H7 (cell line): ENCODE measurements around the gene MAT1A. TPM values are rescaled to one million over a fixed set of nuclear protein-coding genes. Genes with fewer than 3 reads are reported as not detected.
"Not testable (repeated sequence)": the region's sequence is repeated elsewhere in the genome, so short reads cannot be mapped to it uniquely, and the experiment has no call there.

ENCODE experiments used
- DNase-seq: peaks from one replicate; pipeline ENCODE4 v3.0.0; 2012
- H3K27me3 ChIP-seq: 2 replicates; pipeline ENCODE4 v1.6.0; 2011; ENCODE audit warnings: mild to moderate bottlenecking, low read length; ENCODE audit not compliant: control insufficient read depth, insufficient read depth
- H3K36me3 ChIP-seq: replicated peaks from 2 replicates; pipeline ENCODE4 v1.5.1; 2011; ENCODE audit warnings: low read length; ENCODE audit not compliant: control insufficient read depth, insufficient read depth
- H3K4me3 ChIP-seq: 2 replicates; pipeline ENCODE4 v1.5.1; 2011; ENCODE audit warnings: low read depth, mild to moderate bottlenecking, control low read depth, low read length, moderate library complexity; ENCODE audit not compliant: insufficient read depth
- total RNA-seq: library from RNA; depleted of rRNA; stranded (reverse); fragments of >200 nt; shearing (Covaris generic); gene quantifications from 2 replicates; pipeline ENCODE4 v1.2.3, GENCODE V29; 2014

The MAT1A gene
- total RNA-seq, 1 experiment from 2014 or later = 0.07 TPM

DNA sequence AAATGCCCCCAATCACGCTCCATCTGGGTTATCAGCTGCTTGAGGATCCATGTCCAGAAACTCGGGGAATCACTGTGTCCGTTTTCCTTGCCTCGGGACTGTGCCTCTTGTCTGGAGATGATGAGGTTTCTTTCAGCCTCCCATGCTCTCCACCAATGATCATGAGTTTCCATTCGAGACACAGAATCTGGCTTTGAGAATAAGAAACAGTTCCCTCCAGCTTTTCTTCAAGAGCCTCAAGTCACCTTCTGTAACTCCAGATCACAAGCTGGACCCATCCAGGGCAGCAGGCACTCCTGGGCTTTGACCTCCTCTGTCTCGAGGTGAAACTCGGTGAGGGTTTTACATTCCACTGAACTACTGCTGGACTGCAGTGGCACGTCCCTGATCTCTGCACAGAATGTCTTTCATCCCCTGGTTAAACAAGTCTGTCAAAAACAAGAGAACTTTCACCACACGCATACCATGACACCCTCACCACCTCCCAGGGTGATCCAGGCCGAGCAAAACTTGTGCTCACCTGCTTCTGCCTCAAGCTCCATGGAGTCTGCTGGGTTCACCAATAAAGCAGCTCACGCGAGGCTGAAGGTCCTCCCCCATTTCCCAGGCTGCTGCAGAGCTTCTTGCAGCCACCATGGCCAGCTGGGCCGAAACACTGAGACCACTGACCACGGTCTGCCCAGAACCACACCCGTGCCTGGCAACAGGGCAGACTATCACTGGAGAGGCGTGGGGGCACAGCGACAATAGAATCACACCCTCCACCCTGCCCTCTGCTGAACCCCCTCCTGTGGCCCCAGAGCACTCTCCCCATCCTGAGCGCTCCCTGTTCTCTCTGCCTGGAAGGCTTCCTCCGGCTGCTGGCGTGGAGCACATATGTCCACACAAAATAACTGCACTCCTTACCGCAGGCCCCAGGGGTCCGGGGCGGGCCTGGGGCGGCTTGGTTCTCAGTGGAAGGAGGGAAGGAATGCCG, 25.1 kb downstream of the MAT1A start:
- peak; percentile 54 for DNase-seq

DNA sequence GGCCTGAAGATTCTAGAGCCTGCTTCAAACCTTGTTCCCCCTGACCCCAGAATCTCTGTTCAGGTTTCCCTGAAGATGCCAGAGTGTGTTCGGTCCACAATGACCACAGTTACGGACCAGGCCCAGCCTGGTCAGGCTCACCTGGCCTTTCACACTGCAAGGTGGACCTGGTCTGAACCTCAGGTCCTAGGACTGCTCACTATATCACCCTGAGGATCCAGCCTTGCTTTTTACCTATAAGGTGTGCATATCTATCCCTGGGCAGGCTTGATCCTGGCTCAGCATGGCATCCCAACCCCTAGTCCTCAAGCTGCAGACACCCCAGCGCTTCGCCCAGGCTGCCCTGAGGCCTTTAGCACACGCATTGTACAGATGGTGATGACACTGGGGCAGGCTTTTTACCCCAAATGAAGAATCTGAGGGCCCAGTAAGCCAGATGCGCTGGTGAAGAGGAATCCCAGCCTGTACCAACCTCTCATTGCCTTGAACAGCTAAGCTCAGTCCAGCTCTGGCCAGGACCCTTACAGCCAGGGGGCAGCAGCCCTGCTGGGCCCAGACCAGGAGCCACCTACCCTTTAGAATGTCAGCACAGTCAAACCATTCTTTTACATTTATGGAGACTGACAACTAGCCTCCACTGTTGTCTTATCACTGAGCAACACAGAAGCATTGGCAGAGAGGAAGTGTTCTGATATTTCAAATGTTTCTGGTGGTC, 28.0 kb downstream of the MAT1A start:
- no peaks in the 10 kb centered on the region for H3K27me3 ChIP-seq
- no peak overlapping the region for H3K4me3 ChIP-seq
- no peak for DNase-seq
- no peaks in the 10 kb centered on the region for H3K36me3 ChIP-seq

More for the DNA sequence above, 25.1 kb downstream of the MAT1A start:
- Histone ChIP-seq H3K36me3 (no peaks in the 10 kb centered on the region), H3K4me3 (no peak overlapping the region), H3K27me3 (no peaks in the 10 kb centered on the region)

DNA sequence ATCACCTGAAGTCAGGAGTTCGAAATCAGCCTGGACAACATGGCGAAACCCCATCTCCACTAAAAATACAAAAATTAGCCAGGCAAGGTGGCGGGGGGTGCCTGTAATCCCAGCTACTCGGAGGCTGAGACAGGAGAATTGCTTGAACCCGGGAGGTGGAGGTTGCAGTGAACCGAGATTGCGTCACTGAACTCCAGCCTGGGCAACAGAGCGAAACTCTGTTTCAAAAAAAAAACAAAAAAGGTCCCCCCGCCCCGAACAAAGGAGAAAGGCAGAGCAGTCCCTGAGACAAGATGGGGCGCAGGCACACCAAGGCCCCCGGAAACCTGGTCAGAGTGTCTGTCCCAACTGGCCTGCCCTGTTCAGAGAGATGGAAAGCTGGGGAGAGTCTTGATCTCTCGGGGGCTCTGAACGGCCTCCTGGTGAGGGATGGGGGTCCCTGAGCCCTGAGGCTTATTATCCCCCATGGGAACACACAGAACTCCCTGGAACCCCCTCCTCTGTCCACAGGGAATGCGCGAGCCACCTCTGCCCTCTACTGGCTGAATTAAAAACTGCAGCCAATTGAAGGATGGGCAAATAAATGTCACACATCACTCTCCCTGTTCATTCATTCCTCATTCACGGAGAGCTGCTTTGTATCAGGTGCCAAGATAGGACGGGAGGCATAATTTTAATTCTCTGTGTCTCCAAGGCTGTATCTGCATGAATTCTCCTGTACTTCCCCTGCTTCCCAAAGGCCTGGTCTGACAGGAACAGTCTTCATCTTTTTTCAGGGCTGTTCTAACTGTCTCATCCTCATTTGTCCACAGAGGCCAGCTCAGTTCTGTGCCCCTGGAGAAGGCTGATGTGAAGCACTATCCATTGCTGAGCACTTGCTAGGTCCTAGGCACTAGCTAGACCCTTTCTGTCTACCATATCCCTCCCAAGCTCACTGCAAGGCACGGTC, 28.9 kb downstream of the MAT1A start:
- DNase-seq = peak; percentile 75
- H3K4me3 ChIP-seq = no peak overlapping the region

DNA sequence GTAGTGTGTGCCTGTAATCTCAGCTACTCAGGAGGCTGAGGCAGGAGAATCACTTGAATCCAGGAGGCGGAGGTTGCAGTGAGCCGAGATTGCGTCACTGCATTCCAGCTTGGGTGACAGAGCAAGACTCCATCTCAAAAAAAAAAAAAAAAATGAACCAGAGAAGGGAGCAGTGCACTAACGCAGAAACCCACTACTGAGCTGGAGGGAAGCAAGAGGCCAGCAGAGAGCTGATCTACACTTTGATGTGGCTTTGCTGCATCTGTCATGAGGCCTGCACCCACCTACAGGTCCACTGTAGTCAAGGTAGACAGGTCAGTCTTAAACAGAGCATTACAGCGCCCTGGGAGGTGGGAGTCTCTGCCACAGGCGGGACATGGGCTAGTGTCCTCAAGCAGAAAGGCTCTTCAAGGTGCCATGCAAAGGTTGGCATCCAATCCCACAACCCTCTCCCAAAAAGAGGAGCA, 30.0 kb downstream of the MAT1A start:
- H3K27me3 ChIP-seq = no peaks in the 10 kb centered on the region
- H3K36me3 ChIP-seq = no peaks in the 10 kb centered on the region
- no peak for DNase-seq
- no peak overlapping the region for H3K4me3 ChIP-seq

More for the DNA sequence above, 28.9 kb downstream of the MAT1A start:
- H3K27me3 ChIP-seq = no peaks in the 10 kb centered on the region
- H3K36me3 ChIP-seq = no peaks in the 10 kb centered on the region

DNA sequence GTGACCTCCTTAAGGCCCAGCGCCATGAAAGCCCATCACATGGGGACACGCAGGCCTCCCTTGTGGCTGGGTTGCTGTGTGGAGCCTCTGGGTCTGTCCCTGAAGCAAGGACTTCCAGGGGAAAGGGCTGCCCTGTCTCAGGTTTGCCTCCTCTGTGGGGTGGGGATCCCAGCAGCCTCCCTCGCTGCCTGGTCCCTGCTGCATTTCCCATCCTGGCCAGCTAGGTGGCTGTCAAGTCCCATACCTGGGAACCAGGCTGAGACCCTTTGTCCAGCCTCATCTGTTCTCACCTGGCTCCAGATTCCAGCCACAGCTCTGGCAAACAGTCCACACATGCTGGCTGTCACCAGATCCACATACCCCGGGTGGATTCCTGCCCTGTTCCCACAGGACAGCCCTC, 32.7 kb downstream of the MAT1A start:
- H3K27me3 ChIP-seq, H3K36me3 ChIP-seq, H3K4me3 ChIP-seq: not testable (repeated sequence)
- DNase-seq = peak; percentile 83

DNA sequence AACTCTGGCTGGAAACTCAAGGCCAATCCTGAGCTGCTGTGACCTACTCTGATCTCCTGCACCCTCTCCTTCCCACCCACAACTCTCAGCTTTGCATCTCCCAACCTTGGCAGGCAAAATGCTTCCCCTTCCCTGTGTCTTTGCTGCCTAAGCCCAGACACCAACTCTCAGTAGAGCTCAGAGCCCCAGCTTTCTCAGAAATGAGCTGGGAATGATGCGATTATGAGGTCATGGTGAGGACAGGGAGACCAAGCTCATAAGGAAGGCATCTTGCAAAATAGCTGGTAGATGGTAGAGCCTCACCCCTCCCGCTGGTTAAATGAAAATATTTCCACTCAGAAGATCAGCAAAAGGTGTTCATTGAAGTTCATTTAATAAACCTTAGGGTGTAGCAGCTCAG, 34.7 kb downstream of the MAT1A start:
- not testable (repeated sequence) for H3K27me3 ChIP-seq, DNase-seq, H3K4me3 ChIP-seq, H3K36me3 ChIP-seq

DNA sequence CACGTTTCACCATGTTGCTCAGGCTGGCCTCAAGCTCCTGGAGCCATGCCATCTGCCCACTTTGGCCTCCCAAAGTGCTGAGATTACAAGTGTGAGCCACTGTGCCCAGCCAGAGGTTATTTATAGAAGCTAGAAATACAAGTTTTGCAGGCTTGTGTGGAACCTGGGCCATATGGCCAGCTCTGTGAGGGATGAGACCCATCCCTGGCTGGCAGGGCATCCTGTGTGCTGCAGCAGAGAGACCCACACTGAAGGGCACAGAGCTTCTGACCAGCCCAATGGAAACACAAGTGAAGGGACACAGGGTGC, 35.5 kb downstream of the MAT1A start:
- H3K27me3 ChIP-seq, DNase-seq, H3K36me3 ChIP-seq, H3K4me3 ChIP-seq: not testable (repeated sequence)

DNA sequence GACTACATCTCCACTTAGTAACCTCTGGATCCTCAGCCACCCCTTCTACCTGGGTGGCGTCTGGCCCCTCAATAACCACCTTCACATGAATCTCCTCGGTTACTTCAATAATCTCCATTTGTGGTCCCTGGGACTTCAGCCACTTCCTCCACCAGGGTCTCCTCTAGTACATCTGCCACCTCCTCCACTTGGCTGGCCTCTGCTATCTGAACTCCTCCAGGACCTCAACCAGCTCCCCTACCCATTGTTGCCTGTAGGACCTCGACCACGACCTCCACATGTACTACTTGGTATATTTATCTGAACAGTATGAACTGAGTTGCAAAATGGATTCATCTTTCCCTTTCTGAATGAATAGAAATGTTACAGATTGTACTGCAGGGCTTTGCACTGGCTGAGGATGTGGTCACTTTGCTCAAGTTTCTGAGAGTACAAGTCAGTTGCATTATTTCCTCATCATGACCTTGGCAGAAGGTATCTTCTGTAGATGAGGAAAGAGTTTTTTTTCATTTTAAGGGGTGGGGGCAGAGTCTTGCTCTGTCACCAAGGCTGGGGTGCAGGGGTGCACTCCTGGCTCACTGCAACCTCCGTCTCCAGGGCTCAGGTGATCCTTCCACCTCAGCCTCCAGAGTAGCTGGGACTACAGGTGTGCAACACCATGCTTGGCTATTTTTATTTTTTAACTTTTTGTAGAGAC, 36.0 kb downstream of the MAT1A start:
- H3K36me3 ChIP-seq = no peaks in the 10 kb centered on the region
- H3K4me3 ChIP-seq = no peak overlapping the region
- H3K27me3 ChIP-seq = no peaks in the 10 kb centered on the region
- no peak for DNase-seq

DNA sequence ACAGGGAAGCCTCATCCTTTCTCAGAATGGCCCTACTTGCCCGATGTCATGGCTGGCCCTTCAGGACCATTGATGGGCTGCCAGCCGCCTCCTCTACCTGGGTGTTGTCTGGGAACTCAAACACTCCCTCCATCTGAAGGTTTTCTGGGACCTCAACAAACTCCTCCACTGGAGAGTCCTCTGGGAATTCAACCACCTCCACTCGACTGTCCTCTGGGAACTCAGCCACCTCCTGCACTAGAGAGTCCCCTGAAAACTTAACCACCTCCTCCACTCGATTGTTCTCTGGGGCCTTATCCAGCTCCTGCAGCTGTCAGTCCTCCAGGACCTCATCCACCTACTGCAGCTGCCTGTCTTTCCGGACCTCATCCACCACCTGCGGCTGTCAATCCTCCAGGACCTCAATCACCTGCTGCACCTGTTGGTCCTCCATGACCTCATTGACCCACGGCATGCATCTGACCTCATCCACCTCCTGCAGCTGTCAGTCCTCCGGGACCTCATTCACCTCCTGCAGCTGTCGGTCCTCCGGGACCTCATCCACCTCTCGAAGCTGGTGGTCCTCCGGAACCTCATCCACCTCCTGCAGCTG, 37.1 kb downstream of the MAT1A start:
- DNase-seq = no peak
- Histone ChIP-seq H3K27me3 (no peaks in the 10 kb centered on the region), H3K4me3 (no peak overlapping the region), H3K36me3 (no peaks in the 10 kb centered on the region)

DNA sequence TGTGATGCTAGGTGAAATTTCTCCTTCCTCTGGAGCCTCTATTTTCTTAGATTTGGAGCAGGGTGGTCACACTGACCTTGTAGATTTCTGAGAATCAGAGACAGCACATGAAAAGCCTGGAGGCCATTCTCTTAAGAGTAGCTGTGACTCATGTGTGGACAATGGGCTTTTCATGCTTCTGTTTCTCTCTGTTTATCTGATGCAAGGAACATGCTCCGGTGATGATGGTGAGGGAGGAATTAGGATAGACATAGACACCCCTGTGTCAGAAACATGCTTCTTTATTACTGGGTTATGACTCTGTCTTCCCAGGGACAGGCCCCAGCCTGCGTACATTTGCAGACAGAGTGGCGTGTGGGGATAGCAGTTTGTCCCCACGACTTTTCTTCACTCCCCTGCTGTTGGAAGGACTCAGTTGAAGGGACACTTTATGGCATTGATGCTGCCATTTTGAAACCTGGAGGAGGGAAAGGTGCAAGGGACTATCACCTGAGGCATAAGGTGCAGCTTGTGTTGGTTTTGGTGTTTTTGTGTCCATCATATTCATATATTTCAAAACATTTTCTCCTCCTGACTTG, 37.7 kb downstream of the MAT1A start:
- not testable (repeated sequence) for H3K36me3 ChIP-seq, DNase-seq, H3K27me3 ChIP-seq, H3K4me3 ChIP-seq

DNA sequence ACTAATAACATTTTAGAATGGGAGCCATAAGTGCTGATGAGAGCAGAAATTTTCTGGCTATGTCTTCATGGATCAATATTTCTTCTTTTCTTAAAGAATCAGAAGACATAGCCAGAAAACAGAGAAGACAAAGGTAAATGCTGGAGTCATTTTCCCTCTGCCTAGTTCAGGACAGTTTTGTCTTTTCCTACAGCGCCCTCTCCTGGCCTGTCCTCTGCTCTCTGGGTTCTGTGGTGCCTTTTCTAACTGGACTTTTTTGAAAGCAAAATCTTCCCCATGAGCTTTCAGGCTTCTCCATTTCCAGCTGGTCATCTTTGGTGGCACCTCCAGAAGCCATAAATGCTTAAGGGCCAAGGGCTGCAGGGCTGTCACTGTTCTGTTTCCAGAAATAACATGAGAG, 39.1 kb downstream of the MAT1A start:
- not testable (repeated sequence) for DNase-seq, H3K36me3 ChIP-seq, H3K4me3 ChIP-seq, H3K27me3 ChIP-seq

DNA sequence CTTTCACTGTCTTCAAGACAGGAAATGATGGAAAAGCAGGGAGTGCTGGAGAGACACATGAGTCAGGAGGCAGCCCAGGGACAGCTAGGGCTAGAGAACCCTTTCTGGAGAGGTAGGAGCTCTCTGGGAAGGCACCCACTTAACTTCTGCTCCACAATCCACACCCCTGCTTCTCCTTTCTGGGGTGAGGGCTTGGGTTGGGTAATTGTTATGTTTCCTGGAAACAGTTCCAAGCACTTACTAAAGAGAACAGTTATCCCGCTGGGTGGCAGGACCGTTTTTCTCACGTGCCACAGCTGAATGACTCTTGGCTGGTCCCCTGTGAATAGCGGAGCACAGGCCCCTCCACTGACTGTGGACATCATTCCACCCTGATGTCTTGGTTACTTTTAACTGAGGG, 39.6 kb downstream of the MAT1A start:
- not testable (repeated sequence) for DNase-seq

DNA sequence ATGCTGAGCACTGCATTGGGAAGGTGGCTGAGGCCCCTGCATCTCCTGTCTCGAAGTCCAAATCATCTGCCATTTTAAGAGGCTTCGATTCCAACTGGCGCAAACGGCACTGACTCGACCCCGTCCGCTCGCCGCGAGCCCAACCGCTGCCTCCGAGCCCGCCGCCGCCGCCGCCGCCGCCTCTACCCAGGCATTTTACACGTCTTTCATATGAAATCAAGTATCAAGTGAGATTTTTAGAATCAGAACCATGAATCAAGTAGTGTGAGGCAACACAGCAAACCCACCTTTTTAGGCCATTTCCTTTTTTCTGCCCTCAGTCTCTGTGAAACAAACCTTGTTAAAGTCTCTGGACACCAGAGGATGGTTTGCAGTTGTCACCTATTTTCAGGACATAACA, 41.8 kb downstream of the MAT1A start:
- not testable (repeated sequence) for DNase-seq, H3K36me3 ChIP-seq, H3K27me3 ChIP-seq, H3K4me3 ChIP-seq

More for the DNA sequence above, 39.6 kb downstream of the MAT1A start:
- not testable (repeated sequence) for H3K4me3 ChIP-seq, H3K27me3 ChIP-seq, H3K36me3 ChIP-seq
